ENCODE measurements around the gene PTPRA. TPM values are rescaled to one million over a fixed set of nuclear protein-coding genes. Genes with fewer than 3 reads are reported as not detected.

The PTPRA gene
- total and polyA plus RNA-seq, 2 donors (not counting 3 experiments of a cell fraction or from before 2014, with no cell fraction given), result 43.2 to 53.4 TPM

DNA sequence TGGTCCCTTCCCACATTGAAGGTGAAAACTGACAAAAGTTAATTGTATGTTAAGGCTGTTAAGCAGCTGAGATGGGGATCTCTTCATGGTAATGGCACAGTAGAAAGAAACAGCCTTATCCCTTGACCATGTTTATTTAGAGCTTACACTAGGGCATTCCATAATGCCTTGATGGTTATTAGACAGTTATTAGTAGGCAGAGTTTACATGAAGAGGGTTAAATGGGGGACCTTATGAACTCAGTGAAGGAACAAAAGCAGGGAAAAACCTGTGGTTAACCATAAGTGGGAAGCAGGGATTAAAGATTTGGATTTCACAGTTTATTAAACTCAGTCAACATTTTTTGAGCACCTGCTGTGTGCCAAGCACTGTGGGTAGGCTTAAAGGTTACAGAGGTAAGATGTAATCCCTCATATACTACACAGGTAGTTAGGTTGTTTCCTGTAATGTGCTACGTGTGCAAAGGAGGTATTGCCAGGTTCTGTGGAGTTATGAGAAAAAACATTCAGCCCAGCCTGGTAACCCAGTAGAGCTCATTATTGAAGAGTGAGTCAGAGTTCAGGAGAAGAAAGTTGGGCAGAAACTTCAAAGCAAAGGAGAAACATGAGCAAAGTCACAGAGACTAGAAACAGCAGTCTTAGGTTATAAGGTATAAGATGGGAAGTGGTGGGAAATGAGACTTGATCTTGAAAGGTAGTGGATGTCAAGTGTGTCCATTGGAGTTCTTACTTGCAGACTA lies 137.9 kb downstream of the PTPRA start:
- no peaks in the 10 kb centered on the region for H3K79me2 ChIP-seq (ENCODE audit: control insufficient read depth, insufficient read depth, low read length)
- dilution Hi-C loops (cut with MboI; ENCODE audit: extremely low pct_ligation_motif_present, low sequenced_read_pairs), result no loop called here
- H3K27me3 ChIP-seq (ENCODE audit: control insufficient read depth in 2 of 2, insufficient read depth in 2 of 2, low read length in 2 of 2), result no peaks in the 10 kb centered on the region
- ChIA-PET POLR2A (no interaction called here), CTCF (interaction anchor here (0.8 to 1.4 kb wide), 2 partner anchors 10 to 12 kb away, joined by 3 to 4 read pairs; no protein-coding TSS in a partner anchor)
- intact Hi-C loops (cut with micrococcal nuclease), result no loop called here
- H3K9me3 ChIP-seq (replicated peaks; ENCODE audit: control insufficient read depth, insufficient read depth, low read length), result no peaks in the 10 kb centered on the region
- no peak overlapping the region for H2AFZ ChIP-seq (ENCODE audit: low read depth, low read length)
- no peak overlapping the region for H3K4me2 ChIP-seq (ENCODE audit: insufficient read depth, low read length)
- H3K27ac ChIP-seq (ENCODE audit: insufficient read depth, low read depth, low read length), result no peak overlapping the region
- no peaks in the 10 kb centered on the region for H3K4me1 ChIP-seq (ENCODE audit: control insufficient read depth, extremely low read depth, insufficient read depth, low read length)
- no peak overlapping the region for H3K9ac ChIP-seq (replicated peaks; ENCODE audit: extremely low read depth, insufficient read depth, low read length)
- no TSS peak for BruUV-seq (replicated peaks)
- H3K36me3 ChIP-seq (ENCODE audit: control insufficient read depth in 2 of 2, extremely low read depth in 1 of 2, insufficient read depth in 2 of 2, low read length in 2 of 2), result peaks cover 5 to 6% of the 10 kb centered on the region in 2 experiments
- FAIRE-seq, result no peak
- no peak for DNase-seq (ENCODE audit: low read depth, low spot score)
- H3K9me1 ChIP-seq (replicated peaks; ENCODE audit: control insufficient read depth, extremely low read depth, insufficient read depth, low read length), result no peaks in the 10 kb centered on the region
- H4K20me1 ChIP-seq (replicated peaks; ENCODE audit: control insufficient read depth, extremely low read depth, insufficient read depth, low read length), result no peaks in the 10 kb centered on the region
- H3K4me3 ChIP-seq (replicated peaks in 1 of 3; ENCODE audit: insufficient read depth in 1 of 3, low read depth in 1 of 3, low read length in 3 of 3), result no peak overlapping the region
- TF ChIP-seq POLR2AphosphoS5 (IDR thresholded peaks at IDR 0.05; ENCODE audit: insufficient read depth, low read depth, low read length), result no peak
- no peak for TF ChIP-seq POLR2A (IDR thresholded peaks at IDR 0.05; ENCODE audit: low read depth, low read length)
- TF ChIP-seq, protein P1, sequence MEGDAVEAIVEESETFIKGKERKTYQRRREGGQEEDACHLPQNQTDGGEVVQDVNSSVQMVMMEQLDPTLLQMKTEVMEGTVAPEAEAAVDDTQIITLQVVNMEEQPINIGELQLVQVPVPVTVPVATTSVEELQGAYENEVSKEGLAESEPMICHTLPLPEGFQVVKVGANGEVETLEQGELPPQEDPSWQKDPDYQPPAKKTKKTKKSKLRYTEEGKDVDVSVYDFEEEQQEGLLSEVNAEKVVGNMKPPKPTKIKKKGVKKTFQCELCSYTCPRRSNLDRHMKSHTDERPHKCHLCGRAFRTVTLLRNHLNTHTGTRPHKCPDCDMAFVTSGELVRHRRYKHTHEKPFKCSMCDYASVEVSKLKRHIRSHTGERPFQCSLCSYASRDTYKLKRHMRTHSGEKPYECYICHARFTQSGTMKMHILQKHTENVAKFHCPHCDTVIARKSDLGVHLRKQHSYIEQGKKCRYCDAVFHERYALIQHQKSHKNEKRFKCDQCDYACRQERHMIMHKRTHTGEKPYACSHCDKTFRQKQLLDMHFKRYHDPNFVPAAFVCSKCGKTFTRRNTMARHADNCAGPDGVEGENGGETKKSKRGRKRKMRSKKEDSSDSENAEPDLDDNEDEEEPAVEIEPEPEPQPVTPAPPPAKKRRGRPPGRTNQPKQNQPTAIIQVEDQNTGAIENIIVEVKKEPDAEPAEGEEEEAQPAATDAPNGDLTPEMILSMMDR (IDR thresholded peaks at IDR 0.05; ENCODE audit: extremely low read depth in 1 of 2, insufficient read depth in 1 of 2, low read depth in 1 of 2, low read length in 2 of 2), result no peak
- TF ChIP-seq FOS (IDR thresholded peaks at IDR 0.05; ENCODE audit: borderline replicate concordance, insufficient read depth, low read length), result no peak
- no peak for TF ChIP-seq MYC (IDR thresholded peaks at IDR 0.05; ENCODE audit: low read depth, low read length)
- no peak for TF ChIP-seq EZH2 (IDR thresholded peaks at IDR 0.05; ENCODE audit: borderline replicate concordance, low read depth, low read length, severe bottlenecking)
- no peak for TF ChIP-seq JUN (IDR thresholded peaks at IDR 0.05; ENCODE audit: borderline replicate concordance, insufficient read depth, insufficient read length, low read depth)
- TF ChIP-seq, protein P2, sequence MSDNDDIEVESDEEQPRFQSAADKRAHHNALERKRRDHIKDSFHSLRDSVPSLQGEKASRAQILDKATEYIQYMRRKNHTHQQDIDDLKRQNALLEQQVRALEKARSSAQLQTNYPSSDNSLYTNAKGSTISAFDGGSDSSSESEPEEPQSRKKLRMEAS (IDR thresholded peaks at IDR 0.05; ENCODE audit: insufficient read depth, insufficient read length), result no peak
- no peak for TF ChIP-seq GATA2 (IDR thresholded peaks at IDR 0.05; ENCODE audit: insufficient read depth, insufficient read length, low read depth, low read length)

Measured in endothelial cell of umbilical vein (primary cell).